GM12874 (cell line): ENCODE results near the gene KCTD3.

Source experiments
- CTCF ChIP-seq: IDR thresholded peaks from 2 replicates; pipeline ENCODE4 v1.5.1; 2011; ENCODE audit warnings: low read depth, mild to moderate bottlenecking, control low read depth, low read length, moderate library complexity; ENCODE audit not compliant: insufficient read depth

KCTD3 gene

GRCh38 chr1:215557504-215557903 is 9.6 kb upstream of the KCTD3 start:
- TF ChIP-seq CTCF = no peak

GRCh38 chr1:215557992-215558626 is 9.0 kb upstream of the KCTD3 start:
- TF ChIP-seq CTCF = no peak

- no peak for TF ChIP-seq CTCF
Measured at GRCh38 chr1:215567491-215568298, 591 bp downstream of the KCTD3 start.

GRCh38 chr1:215568299-215568692 is 1.2 kb downstream of the KCTD3 start:
- no peak for TF ChIP-seq CTCF

- TF ChIP-seq CTCF = no peak
Measured at GRCh38 chr1:215569986-215570824, 3.1 kb downstream of the KCTD3 start.

- TF ChIP-seq CTCF = no peak
Measured at GRCh38 chr1:215581896-215582295, 14.8 kb downstream of the KCTD3 start.

- TF ChIP-seq CTCF = no peak
Measured at GRCh38 chr1:215583185-215583749, 16.2 kb downstream of the KCTD3 start.
